GM19463 (cell line): ENCODE measurements around the gene NPHP4.

ENCODE experiments used
- ATAC-seq: cut with Tn5 transposase; IDR thresholded peaks from one replicate; pipeline ENCODE4 v1.9.1; 2021; ENCODE audit warnings: mild to moderate bottlenecking, moderate library complexity; ENCODE audit not compliant: unreplicated experiment

The NPHP4 gene

DNA sequence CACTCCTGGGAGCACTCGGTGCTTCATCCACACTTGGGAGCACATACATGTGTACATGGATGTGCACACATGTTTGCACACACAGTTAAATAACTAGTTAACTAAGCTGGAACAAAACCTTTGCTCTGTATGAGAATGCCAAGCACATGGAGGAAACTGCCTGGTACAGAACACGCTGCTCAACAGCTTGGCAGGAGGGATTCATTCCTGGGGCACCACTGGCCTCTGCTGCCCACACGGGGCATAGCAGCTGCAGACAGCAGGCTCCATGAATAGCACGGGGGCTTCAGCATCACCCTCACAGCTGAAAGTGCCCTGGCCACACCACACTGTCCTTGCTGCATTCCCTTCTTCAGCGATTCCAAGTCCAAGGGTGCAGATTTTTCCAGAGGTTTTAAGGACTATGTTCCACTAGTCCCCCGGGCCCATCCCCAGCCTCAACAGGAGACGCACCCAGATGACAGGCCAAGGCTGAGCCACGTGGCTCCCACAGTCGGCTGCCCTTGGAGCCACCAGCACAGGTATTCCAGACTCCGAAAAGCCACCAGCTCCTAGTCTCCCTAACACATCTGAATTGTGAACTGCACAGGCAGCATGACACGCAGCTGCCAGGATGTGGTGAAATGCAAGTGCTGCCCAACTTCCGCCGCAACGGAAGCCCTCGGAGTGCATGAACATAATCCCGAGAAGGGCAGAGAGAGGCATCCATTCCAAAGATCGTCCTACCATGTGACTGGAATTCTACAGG is 16.9 kb downstream of the NPHP4 start:
- no peak for ATAC-seq

DNA sequence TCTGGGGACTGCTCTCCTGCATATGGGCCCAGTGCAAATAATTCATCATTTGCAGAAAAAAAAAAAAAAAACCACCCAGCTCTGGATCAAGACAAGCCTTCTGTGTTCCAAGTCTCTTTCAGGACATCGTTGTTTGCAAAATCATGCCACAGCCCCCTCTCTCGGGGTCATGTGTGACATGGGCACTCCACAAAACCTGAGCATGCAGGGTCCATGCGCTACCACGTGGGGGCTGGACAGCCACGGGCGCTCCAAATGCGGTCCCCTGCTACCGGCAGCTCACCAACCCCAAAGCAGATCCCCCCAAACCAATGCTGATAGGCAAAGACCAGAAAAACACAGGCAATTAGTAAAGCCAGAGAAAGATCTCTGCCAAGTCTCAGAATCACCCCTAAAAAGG is 17.6 kb downstream of the NPHP4 start:
- no peak for ATAC-seq

- ATAC-seq = no peak
Measured at GRCh38 chr1:5973771-5974170, 18.5 kb downstream of the NPHP4 start.

DNA sequence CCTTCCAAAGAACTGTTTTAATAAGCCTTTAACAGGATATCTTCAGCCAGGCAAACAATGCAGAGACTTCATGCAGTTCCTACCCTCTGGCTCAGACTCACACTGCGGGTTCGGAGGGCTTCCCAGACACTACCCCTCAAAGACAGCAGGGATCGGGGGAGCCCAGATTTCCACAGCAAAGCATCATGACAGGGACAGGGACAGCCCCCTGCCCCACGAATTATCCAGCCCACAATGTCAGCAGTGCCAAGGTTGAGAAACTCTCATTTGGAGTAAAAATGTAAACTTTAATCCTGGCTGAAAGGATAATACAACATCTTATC is 20.1 kb downstream of the NPHP4 start:
- no peak for ATAC-seq

DNA sequence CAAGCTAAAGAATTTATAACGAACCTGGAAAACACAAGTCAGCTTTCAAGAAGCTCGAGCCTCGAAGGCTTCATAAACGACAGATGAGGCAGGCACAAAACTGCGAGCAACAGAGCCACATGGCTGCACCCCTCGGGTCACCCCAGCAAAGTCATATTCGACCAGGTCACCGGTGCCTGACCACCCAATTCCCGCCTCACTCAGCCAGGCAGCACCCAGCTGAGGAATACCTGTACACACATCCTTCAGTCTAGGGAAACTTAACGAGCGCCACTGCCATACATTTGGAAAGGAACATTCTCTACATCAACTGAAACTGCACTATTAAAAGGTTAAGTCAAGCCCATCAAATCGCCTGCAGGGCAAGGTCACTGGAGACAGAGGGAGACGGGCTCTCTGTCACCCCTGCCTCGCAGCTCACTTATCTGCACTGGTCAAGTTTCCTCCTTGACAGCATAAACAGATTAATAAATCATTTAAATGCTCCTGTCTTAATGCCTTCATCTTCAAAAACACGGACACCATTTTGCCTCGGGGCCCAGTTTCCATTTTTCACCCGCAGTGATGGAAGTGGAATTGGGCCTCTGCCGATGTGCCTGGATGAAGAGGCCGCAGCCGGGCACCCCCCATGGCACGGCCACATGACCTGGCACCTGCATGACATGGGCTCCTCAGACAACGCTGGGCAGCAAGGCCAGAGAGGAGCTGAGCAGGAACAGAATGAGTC is 20.6 kb downstream of the NPHP4 start:
- no peak for ATAC-seq

- no peak for ATAC-seq
Measured at GRCh38 chr1:5970610-5971273, 21.5 kb downstream of the NPHP4 start.

- no peak for ATAC-seq
Measured at GRCh38 chr1:5969168-5969567, 23.1 kb downstream of the NPHP4 start.

DNA sequence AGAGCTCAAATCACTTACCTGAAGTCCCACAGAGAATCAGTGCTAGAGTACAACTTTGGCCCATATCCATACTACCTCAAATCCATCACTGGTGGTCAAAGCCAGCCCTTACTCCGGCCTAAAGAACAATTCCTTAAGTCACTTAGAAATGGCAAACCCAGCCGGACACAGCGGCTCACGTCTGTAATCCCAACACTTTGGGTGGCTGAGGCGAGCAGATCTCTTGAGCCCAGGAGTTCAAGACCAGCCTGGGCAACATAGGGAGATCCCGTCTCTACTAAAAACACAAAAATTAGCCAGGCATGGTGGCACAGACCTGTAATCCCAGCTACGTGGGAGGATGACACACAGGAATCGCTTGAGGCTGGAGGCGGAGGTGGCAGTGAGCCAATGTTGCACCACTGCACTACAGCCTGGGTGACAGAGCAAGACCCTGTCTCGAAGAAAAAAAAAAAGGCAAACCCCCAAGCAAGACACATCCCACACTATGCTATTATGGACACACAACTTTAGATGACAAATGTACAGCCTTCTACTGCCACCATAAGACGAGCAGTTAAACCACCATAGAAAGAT is 24.0 kb downstream of the NPHP4 start:
- no peak for ATAC-seq

DNA sequence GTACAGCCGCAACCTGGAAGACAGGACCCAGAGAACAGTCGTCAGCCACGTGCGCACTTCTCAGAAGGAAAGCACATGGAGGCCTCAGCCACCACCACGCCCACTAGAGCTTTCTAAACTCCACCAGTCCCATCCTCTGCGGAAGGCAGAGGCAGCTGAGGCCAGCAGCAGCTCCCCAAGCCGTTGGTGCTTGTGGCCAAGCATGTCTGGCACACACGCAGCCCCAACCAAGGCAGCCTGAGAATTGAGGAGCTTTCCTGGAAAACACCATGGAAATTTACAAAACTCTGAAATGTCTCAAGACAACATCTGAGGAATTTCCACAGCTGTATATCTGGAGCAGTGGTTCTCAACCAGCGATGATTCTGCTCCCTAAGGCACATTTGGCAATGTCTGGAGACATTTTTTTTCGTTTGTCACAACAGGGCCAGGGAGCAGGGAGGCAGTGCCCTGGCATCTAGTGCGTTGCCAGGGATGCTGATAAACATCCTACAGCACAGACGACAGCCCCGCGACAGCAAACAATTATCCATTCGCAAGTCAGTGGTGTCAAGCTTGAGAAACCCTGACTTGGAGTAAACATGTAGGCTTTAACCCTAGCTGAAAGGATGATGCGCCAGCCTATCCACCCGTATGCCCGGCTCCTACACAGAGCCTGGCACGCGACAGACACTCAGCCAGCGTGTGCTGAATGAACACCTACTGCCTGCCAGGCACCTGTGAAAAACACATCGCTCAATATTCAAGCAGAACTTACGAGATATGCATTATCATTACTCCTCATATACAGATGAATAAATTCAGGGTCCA is 24.7 kb downstream of the NPHP4 start:
- ATAC-seq = no peak

DNA sequence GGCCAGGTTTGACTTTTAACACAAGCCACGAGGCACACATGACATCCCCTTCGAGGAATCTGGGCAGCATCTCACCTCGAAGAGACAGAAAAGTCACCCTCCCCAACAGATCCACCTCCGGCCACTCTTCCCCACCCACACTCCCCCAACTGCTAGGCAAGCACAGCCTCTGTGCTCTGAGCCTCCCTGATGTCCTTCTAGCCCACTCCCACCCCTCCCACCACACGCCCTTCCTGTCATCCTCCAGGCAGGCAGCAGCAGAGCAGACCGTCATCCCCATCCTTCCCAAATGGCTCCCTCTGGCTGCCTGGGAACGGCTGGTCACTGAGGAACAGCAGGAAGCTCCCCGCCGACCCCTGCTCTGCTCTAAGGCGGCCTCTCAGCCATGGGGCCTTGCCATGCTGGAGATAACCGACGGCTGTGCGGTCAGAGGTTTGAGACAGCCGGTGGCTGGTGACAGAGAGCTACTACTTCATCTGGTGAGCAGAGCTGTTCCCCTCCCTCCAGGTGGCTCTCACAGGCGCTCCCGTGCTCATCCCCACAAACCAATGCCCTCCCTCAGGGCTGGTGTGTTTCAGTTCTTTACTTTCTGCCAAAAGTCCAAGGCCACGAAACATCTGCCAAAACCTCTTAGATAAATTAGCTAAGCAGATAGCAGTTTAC is 25.6 kb downstream of the NPHP4 start:
- no peak for ATAC-seq

DNA sequence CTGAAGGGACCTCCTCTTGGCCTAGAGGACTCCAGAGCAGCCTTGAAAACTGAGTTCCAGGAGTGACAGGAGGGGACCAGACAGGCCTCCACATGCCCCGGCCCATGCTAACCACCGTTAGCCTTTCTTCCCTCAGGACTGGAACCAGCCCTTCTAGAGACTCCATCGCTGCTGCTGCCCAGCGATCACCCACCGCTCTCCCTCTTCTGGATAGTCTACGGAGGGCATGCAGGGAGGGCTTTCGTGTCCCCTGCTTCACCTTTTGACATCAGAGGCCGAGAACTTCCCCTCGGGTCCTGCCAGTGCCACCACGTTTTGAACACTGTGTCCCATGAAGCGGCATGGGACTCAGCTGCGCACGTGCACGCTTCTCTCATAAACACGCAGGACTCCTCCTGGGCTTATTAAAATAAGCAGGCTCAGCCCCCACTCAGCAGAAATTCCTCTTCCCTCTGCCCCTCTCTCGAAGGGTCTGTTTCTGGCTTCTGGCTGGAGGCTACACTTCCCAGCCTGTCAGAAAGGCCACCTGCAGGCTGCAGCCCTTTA is 26.6 kb downstream of the NPHP4 start:
- ATAC-seq = no peak

DNA sequence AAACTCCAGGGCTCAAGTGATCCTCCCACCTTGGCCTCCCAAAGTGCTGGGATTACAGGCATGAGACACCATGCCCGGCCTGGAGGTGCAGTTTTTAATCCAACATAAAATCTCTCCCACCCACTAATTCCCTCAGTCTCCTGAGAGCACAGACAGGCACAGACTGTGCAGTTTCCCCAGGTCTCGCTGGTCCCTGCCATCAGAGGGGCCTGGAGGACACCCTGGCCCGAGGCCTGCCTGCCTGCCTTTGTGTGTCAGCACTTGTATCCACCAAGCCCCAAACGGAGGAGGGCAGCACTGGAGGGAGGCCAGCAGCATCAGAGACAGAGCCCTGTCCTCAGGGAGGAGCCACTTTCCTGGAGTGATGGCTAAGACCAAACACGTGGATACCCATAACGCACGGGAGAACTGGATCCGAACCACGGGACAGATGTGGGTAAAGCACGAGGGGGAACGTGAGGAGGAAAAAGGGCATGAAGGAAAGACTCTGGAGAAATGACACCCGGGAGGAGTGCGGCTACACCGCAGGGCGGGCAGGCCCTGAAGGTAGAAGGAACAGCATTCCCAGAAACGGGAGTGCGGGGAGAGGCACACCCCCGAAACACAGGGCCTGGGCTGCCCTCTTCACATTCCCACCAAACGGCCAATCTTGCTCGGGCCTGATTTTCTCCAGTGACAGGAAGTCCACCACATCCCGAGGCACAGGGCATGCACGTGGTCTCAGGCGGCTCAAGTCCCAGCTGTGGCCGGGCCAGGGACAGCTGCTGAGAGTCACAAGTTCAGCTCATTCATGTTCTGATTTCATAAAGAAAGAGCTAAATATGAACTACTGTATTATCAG is 29.7 kb downstream of the NPHP4 start:
- no peak for ATAC-seq

DNA sequence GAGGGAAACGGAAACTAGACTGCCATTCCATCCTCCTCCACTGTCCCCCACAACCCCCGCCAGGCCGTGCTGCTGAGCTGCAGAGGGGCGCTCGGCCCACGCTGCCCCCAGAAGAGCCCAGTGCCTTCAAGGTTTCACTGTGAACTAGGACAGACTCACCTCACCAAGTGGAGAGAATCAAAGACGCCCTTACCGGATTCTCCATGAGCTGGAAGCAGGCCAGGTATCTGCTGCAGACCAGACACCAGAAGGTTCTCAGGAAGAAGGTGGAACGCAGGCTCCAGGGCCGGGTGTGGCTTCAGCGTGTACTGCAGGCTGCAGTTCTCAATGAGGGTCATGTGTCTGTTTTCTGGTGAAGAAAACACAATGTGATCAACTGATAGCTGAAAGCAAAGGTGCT is 30.6 kb downstream of the NPHP4 start:
- ATAC-seq = no peak

- no peak for ATAC-seq
Measured at GRCh38 chr1:5960336-5960735, 31.9 kb downstream of the NPHP4 start.

DNA sequence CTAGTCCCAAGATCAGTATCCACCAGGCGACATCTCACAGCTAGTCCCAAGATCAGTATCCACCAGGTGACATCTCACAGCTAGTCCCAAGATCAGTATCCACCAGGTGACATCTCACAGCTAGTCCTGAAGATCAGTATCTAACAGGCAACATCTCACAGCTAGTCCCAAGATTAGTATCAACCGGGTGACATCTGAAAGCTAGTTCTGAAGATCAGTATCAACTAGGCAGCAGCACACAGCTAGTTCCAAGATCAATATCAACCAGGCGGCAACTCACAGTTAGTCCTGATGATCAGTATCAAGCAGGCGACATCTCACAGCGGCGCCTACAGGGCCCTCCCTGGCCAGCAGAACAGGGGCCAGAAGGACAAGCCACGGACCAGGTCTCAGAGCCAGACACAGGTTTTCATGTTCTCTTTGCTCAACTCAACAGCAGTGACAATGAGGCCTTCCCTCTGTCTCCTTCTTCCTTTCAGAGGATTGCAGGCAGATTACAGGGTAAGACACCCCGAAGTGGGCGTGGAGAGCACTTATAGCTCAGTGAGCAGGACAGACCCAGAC is 32.5 kb downstream of the NPHP4 start:
- no peak for ATAC-seq

- ATAC-seq = no peak
Measured at GRCh38 chr1:5959087-5959486, 33.1 kb downstream of the NPHP4 start.

DNA sequence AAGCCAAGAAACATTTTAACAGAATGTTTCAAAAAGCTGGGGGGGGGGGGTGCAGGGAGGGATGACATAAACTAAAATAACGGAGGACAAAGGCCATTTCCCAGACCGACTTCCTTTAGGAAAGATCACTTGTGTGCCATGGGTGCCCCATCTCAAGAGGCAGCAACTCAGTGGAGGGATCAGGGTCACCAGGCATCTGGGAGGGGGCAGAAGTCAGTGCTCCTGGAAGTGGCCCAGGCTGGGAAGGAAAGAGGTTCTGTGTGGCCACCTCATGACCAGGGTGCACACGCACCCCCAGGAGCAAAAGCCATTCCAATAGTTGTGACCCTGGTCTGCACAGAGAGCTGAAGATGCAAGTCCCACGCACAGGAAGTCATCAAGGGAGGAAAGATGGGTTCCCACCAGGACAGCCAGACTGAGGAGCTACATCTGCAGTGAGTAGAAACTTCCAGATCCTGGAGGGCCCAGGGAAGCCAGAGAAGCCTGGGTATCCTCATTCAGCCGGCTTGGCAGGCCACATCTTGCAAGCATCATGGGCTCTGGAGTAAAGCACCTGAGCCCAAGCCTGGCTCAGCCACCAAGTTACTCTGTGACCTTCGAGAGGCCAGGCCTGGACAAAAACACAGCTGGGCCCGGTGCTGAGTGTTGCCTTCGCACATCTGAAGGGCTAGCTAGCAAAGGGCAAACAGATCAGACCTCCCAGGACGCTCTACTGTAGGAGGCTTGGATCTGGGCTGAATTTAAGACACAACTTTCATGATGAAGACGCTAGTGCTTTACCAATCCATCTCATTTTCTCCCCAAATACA is 36.0 kb downstream of the NPHP4 start:
- no peak for ATAC-seq

DNA sequence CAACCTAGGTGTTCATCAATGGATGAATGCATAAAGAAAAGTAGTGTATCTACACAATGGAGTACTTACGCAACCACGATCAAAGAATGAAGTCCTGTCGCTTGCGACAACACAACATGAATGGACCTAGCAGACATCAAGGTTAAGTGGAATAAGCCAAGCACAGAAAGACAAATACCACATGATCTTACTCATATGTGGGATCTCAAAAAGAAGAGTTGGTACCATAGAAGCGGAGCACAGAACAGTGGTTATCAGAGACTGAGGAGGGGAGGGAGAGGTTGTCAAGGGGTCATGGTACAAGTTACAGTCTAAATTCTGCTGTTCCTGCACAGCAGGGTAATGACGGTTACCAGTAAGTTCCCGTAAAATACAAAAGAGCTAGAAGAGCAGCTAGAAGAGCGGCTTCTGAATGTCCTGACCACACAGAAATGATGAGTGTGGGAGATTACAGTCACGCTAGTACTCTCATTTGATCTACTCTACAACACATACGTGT is 36.7 kb downstream of the NPHP4 start:
- ATAC-seq = no peak
